Measurements from ENCODE around the gene BUD13. TPM values are rescaled to one million over a fixed set of nuclear protein-coding genes. Genes with fewer than 3 reads are reported as not detected.

Gene BUD13
- total RNA-seq, 2 donors from 2014 or later, result 8.9 to 15.8 TPM

DNA sequence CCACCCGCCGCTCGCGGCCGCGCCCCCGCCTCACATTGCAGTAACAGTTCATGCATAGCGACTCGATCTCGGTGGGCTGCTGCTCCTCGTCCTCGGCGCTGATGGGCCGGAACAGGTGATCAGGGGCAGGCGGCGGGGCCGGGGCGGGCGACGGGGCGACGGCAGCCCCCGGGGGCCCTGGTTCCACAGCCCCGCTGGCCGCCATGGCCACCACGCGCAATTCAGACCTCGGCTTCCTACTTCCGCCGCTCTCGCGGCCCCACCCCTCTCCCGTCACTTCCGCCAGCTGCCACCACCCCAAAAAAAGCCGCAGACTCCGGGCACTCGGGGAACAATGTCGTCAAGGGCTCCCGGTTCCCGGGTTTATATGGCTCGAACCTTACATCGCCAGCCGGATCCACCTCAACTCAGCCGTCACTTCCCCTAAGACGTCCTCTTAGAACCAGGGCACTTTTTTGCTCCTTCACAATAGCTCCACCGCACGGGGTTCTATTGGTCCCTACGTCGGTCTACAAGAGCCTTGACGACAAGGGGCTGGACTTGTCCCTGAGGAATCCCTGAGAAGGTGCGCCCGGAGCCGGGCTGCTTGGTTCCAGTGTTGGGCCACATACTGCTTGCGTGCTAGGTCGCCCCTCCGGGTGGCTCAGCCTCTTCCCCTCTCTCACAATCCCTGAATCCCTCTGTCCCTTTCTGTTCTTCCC is 15.1 kb upstream of the BUD13 start, which contains the start of gene ZPR1:
Gene ZPR1, minus strand, starts transcription at position 238 of the 701 bp plus-strand sequence. Its CDS starts 33 bp downstream, at position 205.
- intact Hi-C loops (cut with DNase I), result no loop called here
- peak within 1 kb of the TSS; percentile 99 for H3K4me3 ChIP-seq
- TF ChIP-seq, protein P1, sequence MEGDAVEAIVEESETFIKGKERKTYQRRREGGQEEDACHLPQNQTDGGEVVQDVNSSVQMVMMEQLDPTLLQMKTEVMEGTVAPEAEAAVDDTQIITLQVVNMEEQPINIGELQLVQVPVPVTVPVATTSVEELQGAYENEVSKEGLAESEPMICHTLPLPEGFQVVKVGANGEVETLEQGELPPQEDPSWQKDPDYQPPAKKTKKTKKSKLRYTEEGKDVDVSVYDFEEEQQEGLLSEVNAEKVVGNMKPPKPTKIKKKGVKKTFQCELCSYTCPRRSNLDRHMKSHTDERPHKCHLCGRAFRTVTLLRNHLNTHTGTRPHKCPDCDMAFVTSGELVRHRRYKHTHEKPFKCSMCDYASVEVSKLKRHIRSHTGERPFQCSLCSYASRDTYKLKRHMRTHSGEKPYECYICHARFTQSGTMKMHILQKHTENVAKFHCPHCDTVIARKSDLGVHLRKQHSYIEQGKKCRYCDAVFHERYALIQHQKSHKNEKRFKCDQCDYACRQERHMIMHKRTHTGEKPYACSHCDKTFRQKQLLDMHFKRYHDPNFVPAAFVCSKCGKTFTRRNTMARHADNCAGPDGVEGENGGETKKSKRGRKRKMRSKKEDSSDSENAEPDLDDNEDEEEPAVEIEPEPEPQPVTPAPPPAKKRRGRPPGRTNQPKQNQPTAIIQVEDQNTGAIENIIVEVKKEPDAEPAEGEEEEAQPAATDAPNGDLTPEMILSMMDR (IDR thresholded peaks at IDR 0.05), result no peak
- TF ChIP-seq POLR2A (IDR thresholded peaks at IDR 0.05), result peak; percentile 45 to 81 (median 77)
- H3K9me3 ChIP-seq, result no peaks in the 10 kb centered on the region
- ATAC-seq (peak; percentile 86), DNase-seq (peak; percentile 80 to 83 (median 82))
- peaks cover 0 to 13% of the 10 kb centered on the region in 2 donors for H3K36me3 ChIP-seq (replicated peaks in 1 of 2; ENCODE audit: insufficient read depth in 1 of 2, low read depth in 2 of 2)
- H3K27me3 ChIP-seq, result no peaks in the 10 kb centered on the region
- H3K4me1 ChIP-seq, result peaks cover 45% of the 10 kb centered on the region
- WGBS, 2 donors, result 1% methylated on average over 17 to 56 of the region's 56 CpGs
- H3K27ac ChIP-seq, result peak within 1 kb of the TSS; percentile 59 to 86 (median 76)

DNA sequence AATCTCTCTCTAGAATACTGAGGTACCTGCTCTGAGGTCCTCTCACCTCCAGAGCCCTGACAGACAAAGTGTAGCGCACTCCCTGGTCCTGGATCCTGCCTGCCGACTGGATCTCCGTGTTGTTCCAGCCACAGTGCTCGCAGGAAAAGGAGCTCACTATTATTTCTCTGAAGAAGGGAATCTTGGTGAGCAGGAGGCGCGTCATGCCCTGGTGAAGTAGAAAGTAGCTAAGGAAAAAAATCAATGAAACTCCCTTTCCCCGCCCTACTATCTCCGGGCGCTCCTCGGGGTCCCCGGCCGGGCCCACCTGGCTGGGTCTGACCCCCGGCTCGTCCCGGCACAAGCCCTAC is 14.6 kb upstream of the BUD13 start:
- WGBS, 2 donors, result 0 to 2% methylated on average over 12 to 15 of the region's 15 CpGs
- Histone ChIP-seq H3K27ac (peak overlapping the region; percentile 59 to 86 (median 76)), H3K4me1 (peaks cover 40% of the 10 kb centered on the region), H3K27me3 (no peaks in the 10 kb centered on the region), H3K36me3 (replicated peaks in 1 of 2; ENCODE audit: insufficient read depth in 1 of 2, low read depth in 2 of 2) (peaks cover 0 to 18% of the 10 kb centered on the region in 2 donors), H3K4me3 (peak overlapping the region; percentile 99), H3K9me3 (no peaks in the 10 kb centered on the region)
- peak; percentile 2 for ATAC-seq
- intact Hi-C loops (cut with DNase I), result no loop called here
- TF ChIP-seq POLR2A (IDR thresholded peaks at IDR 0.05), result no peak
- TF ChIP-seq, protein P1 (IDR thresholded peaks at IDR 0.05), result no peak
- no peak for DNase-seq

DNA sequence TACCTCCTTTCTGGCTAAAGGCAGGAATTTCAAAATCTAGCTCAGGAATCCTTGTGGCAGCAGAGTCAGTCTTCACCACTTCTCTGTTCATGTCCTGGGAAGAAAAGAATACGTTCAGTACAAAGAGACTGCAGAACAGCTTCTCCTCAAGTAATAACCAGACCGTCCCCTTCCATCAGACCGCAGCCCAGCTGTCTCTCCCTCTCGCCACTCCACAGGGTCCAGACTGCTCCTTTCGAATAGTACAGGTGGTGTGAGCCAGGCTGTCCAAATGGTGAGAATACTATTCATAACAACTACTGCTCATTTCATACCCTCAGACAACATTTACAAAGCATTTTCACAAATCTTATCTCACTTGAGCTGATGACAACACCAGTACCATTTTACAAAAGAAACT is 14.2 kb upstream of the BUD13 start:
- H3K4me1 ChIP-seq, result peaks cover 35% of the 10 kb centered on the region
- TF ChIP-seq, protein P1 (IDR thresholded peaks at IDR 0.05), result no peak
- no peak for TF ChIP-seq POLR2A (IDR thresholded peaks at IDR 0.05)
- H3K27me3 ChIP-seq, result no peaks in the 10 kb centered on the region
- ATAC-seq (no peak), DNase-seq (no peak)
- no peaks in the 10 kb centered on the region for H3K9me3 ChIP-seq
- intact Hi-C loops (cut with DNase I), result no loop called here
- WGBS, 2 donors, result 50 to 58% methylated on average over 5 of the region's 5 CpGs
- H3K4me3 ChIP-seq, result peak overlapping the region; percentile 99
- peaks cover 0 to 21% of the 10 kb centered on the region in 2 donors for H3K36me3 ChIP-seq (replicated peaks in 1 of 2; ENCODE audit: insufficient read depth in 1 of 2, low read depth in 2 of 2)
- H3K27ac ChIP-seq, result no peak overlapping the region

DNA sequence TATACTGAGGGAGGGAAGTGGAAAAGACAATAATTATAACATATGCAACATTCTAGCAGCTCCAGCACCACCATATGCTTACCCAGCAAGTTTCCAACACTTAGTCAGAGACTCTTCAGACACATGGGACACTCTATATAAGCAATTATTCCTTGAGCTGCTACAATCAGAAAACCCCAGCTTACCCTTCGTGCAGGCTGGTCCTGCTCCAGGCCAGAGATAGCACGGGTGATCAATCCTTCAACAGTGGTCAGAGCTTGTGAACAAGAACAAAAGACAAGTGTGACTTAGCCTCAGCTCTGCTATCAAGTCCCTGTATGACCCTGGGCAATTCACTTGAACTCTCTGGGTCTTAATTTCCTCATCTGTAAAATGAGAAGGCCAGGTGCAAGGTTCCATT is 13.5 kb upstream of the BUD13 start:
- TF ChIP-seq, protein P1 (IDR thresholded peaks at IDR 0.05), result no peak
- TF ChIP-seq POLR2A (IDR thresholded peaks at IDR 0.05), result no peak
- intact Hi-C loops (cut with DNase I), result no loop called here
- Histone ChIP-seq H3K36me3 (replicated peaks in 1 of 2; ENCODE audit: insufficient read depth in 1 of 2, low read depth in 2 of 2) (peaks cover 0 to 23% of the 10 kb centered on the region in 2 donors), H3K27me3 (no peaks in the 10 kb centered on the region), H3K4me1 (peaks cover 29% of the 10 kb centered on the region), H3K9me3 (no peaks in the 10 kb centered on the region), H3K27ac (no peak overlapping the region), H3K4me3 (no peak overlapping the region)
- DNase-seq, result no peak
- ATAC-seq, result no peak
- 68 to 92% methylated on average over 2 of the region's 2 CpGs for WGBS, 2 donors

DNA sequence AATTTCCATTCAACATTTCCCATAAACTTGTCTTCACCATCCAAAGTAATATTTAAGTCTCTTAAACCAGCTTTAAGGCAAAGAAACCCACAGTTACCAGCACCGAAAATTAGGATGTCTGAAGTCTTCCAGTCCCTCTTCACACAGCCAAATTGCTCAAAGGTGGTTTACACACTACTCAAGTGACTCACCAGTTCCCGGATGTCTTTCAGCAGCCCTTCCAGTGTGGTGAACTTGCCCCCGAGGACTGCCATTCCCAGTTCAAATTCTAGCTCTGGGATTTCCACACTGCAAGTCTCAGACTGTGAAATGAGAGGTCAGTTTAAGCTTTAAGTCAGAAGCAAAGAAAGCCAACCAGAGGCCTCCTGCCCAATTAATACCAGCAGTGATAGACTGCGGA is 9.9 kb upstream of the BUD13 start:
- Histone ChIP-seq H3K9me3 (no peaks in the 10 kb centered on the region), H3K4me3 (no peak overlapping the region), H3K36me3 (replicated peaks in 1 of 2; ENCODE audit: insufficient read depth in 1 of 2, low read depth in 2 of 2) (peaks cover 0 to 41% of the 10 kb centered on the region in 2 donors), H3K27me3 (no peaks in the 10 kb centered on the region), H3K4me1 (peaks cover 14% of the 10 kb centered on the region), H3K27ac (no peak overlapping the region)
- TF ChIP-seq, protein P1 (IDR thresholded peaks at IDR 0.05), result no peak
- no peak for TF ChIP-seq POLR2A (IDR thresholded peaks at IDR 0.05)
- no peak for DNase-seq
- 81 to 84% methylated on average over 4 of the region's 4 CpGs for WGBS, 2 donors
- intact Hi-C loops (cut with DNase I), result no loop called here
- ATAC-seq, result no peak

Measured in body of pancreas (tissue), 4 donors.